OCI-LY1 (cell line): Measurements from ENCODE around the gene OR5K4.

ENCODE experiments used
- EZH2 ChIP-seq: fragments of 200-600 bp; sonication (generic), shearing (Covaris generic); IDR thresholded peaks from 2 replicates; pipeline ENCODE4 v1.8.0; 2017; ENCODE audit warnings: borderline replicate concordance, mixed run types, mild to moderate bottlenecking, antibody characterized with exemption, low read length, moderate library complexity, mixed read lengths
- TF ChIP-seq, protein P1 (sequence below): fragments of 200-600 bp; sonication (generic), shearing (Covaris generic); IDR thresholded peaks from 2 replicates; pipeline ENCODE4 v1.5.1; 2017; ENCODE audit warnings: mild to moderate bottlenecking, antibody characterized with exemption, low read length, moderate library complexity, mixed read lengths

DNA sequence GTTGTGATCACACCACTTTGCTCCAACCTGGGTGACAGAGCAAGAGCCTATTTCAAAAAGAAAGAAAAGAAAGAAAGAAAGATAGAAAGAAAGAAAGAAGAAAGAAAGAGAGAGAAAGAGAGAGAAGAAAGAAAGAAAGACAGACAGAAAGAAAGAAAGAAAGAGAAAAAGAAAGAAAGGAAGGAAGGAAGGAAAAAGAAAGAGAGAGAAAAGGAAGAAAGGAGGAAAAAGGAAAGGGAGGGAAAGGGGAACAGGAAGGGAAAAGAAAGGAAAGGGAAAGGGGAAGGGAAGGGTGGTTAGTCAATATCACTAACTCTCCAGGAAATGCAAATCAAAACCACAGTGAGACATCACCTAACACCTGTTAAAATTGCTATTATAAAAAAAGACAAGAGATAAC is 18.2 kb downstream of the OR5K4 start:
- TF ChIP-seq, protein P1, sequence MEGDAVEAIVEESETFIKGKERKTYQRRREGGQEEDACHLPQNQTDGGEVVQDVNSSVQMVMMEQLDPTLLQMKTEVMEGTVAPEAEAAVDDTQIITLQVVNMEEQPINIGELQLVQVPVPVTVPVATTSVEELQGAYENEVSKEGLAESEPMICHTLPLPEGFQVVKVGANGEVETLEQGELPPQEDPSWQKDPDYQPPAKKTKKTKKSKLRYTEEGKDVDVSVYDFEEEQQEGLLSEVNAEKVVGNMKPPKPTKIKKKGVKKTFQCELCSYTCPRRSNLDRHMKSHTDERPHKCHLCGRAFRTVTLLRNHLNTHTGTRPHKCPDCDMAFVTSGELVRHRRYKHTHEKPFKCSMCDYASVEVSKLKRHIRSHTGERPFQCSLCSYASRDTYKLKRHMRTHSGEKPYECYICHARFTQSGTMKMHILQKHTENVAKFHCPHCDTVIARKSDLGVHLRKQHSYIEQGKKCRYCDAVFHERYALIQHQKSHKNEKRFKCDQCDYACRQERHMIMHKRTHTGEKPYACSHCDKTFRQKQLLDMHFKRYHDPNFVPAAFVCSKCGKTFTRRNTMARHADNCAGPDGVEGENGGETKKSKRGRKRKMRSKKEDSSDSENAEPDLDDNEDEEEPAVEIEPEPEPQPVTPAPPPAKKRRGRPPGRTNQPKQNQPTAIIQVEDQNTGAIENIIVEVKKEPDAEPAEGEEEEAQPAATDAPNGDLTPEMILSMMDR: no peak
- TF ChIP-seq EZH2: no peak
